Nephron progenitor cell (in vitro differentiated cells): ENCODE data around the gene ICAM1.

Experiments
- DNase-seq: peaks from one replicate; pipeline ENCODE4 v3.0.0; 2021
- H3K27ac Mint-ChIP-seq: 2 replicates; pipeline ENCODE4 v1.8.0; 2021; ENCODE audit warnings: mild to moderate bottlenecking, moderate library complexity, mixed read lengths
- H3K27me3 Mint-ChIP-seq: 2 replicates; pipeline ENCODE4 v1.8.0; 2021; ENCODE audit warnings: mild to moderate bottlenecking, low read depth, mixed read lengths; ENCODE audit not compliant: poor library complexity
- H3K36me3 Mint-ChIP-seq: 2 replicates; pipeline ENCODE4 v1.8.0; 2021; ENCODE audit warnings: low read depth, mixed read lengths
- H3K4me1 Mint-ChIP-seq: 2 replicates; pipeline ENCODE4 v1.8.0; 2021; ENCODE audit warnings: mixed read lengths
- H3K4me3 Mint-ChIP-seq: 2 replicates; pipeline ENCODE4 v1.8.0; 2021; ENCODE audit warnings: mild to moderate bottlenecking, moderate library complexity, mixed read lengths
- H3K9me3 Mint-ChIP-seq: 2 replicates; pipeline ENCODE4 v1.8.0; 2021; ENCODE audit warnings: mild to moderate bottlenecking, moderate library complexity, mixed read lengths
- TF ChIP-seq, protein P1 (sequence below): fragments of 200-600 bp; sonication (generic); IDR thresholded peaks from 2 replicates; pipeline ENCODE4 v1.5.0; 2021; ENCODE audit warnings: antibody characterized with exemption

Gene ICAM1

GRCh38 chr19:10226376-10227025 is 44.4 kb upstream of the ICAM1 start:
- peaks cover 34% of the 10 kb centered on the region for H3K4me1 Mint-ChIP-seq
- peak overlapping the region; percentile 44 for H3K4me3 Mint-ChIP-seq
- H3K27me3 Mint-ChIP-seq, result no peaks in the 10 kb centered on the region
- no peaks in the 10 kb centered on the region for H3K9me3 Mint-ChIP-seq
- TF ChIP-seq, protein P1, sequence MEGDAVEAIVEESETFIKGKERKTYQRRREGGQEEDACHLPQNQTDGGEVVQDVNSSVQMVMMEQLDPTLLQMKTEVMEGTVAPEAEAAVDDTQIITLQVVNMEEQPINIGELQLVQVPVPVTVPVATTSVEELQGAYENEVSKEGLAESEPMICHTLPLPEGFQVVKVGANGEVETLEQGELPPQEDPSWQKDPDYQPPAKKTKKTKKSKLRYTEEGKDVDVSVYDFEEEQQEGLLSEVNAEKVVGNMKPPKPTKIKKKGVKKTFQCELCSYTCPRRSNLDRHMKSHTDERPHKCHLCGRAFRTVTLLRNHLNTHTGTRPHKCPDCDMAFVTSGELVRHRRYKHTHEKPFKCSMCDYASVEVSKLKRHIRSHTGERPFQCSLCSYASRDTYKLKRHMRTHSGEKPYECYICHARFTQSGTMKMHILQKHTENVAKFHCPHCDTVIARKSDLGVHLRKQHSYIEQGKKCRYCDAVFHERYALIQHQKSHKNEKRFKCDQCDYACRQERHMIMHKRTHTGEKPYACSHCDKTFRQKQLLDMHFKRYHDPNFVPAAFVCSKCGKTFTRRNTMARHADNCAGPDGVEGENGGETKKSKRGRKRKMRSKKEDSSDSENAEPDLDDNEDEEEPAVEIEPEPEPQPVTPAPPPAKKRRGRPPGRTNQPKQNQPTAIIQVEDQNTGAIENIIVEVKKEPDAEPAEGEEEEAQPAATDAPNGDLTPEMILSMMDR, result no peak
- H3K36me3 Mint-ChIP-seq, result peaks cover 12% of the 10 kb centered on the region
- H3K27ac Mint-ChIP-seq, result peak overlapping the region; percentile 74
- peak; percentile 38 for DNase-seq

DNA sequence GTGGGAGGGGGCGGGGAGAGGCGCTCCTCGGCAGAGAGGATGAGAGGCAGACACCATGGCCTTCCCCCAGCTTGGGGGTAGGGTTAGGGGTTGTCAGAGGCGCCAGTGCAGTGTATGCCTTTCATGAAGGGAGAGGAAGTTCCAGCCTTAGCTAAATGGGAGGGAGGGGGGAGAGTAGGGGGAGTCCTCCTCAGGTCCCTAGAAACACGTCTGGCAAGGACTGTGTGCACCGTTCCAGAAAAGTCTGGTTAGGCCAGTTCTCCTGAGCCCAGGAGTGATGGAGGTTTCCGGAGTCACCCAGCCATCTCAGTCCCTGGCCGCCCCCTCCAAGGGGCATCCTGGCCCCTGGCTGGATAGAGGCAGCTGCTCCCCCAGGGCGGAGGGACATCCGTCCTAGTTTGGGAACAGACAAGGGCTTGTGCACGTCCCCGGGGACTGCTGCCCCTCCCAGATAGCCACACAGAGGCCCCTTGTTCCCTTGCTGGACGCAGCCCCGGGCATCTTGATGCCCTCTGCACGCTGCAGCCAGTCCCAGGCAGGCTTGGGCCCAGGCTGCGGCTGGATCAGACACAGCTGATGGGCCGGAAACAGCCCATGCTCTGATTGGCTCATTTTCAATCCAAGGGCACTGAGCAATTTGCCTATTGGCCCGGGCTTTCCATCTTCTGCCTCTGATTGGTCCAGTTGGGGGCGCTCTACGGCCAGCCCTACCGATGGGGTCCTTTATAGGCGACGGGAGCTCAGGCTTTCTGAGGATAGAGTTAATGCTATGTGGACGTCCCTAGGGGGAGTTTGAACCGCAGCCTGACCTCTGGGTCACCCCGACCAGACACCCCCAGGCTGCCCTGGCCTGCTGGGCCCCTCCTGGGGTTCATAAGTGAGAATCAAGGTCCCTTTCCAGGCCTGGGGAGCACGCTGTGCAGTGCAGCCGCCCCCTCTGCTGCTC is 43.6 kb upstream of the ICAM1 start:
- TF ChIP-seq, protein P1, result no peak
- Mint-ChIP-seq H3K27ac (no peak overlapping the region), H3K36me3 (peaks cover 9% of the 10 kb centered on the region), H3K9me3 (no peaks in the 10 kb centered on the region), H3K27me3 (no peaks in the 10 kb centered on the region), H3K4me3 (no peak overlapping the region), H3K4me1 (peaks cover 36% of the 10 kb centered on the region)
- DNase-seq, result peak; percentile 41

DNA sequence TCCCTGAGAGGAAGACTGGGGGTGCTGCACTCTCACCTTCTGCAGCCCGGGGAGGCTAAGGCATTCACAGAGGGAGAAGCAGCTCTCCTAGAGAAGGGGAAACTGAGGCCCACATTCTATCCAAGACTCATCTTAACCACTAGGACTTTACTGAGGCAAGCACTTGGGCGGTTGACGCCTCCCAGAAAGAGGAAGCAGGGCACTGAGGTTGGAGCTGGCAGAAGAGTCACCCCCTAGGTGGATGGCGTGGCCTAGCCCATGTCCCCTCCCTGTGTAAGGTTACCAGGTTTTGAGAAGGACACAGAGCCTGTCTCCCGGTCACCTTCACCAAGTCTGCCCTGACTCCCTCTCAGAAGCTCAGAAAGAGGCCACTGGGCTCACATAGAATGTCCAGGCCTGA is 42.5 kb upstream of the ICAM1 start:
- no peaks in the 10 kb centered on the region for H3K9me3 Mint-ChIP-seq
- no peak overlapping the region for H3K27ac Mint-ChIP-seq
- peaks cover 37% of the 10 kb centered on the region for H3K4me1 Mint-ChIP-seq
- peaks cover 6% of the 10 kb centered on the region for H3K36me3 Mint-ChIP-seq
- DNase-seq, result no peak
- TF ChIP-seq, protein P1, result no peak
- no peaks in the 10 kb centered on the region for H3K27me3 Mint-ChIP-seq
- H3K4me3 Mint-ChIP-seq, result peak overlapping the region; percentile 32

DNA sequence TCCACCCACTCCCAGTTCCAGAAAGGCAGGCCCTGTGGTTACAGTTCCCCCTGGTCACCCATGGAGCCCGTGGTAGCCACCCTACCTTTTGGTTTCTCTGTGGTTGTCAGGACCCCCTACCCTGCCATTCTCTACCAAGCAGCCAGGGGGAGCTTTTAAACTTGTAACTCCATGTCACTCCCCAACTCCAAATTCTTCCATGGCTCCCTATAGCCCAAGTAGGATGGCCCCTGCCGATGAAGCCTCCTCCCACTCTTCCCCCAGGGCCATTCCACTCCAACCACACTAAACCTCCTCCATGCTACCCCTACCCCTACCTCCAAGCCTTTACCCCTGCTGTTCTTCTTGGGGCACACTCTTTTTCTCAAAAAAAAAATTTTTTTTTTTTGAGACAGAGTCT is 42.0 kb upstream of the ICAM1 start:
- Mint-ChIP-seq H3K36me3 (peaks cover 5% of the 10 kb centered on the region), H3K9me3 (no peaks in the 10 kb centered on the region), H3K4me3 (peak overlapping the region; percentile 65), H3K27ac (no peak overlapping the region), H3K4me1 (peaks cover 37% of the 10 kb centered on the region), H3K27me3 (no peaks in the 10 kb centered on the region)
- TF ChIP-seq, protein P1, result peak; percentile 45
- DNase-seq, result peak; percentile 36

GRCh38 chr19:10230173-10230860 is 40.6 kb upstream of the ICAM1 start:
- Mint-ChIP-seq H3K4me1 (peaks cover 41% of the 10 kb centered on the region), H3K27me3 (no peaks in the 10 kb centered on the region), H3K4me3 (peak overlapping the region; percentile 86), H3K27ac (no peak overlapping the region), H3K9me3 (no peaks in the 10 kb centered on the region), H3K36me3 (no peaks in the 10 kb centered on the region)
- peak; percentile 79 for DNase-seq
- TF ChIP-seq, protein P1, result no peak
